H1 (cell line): Measurements from ENCODE around the gene PLIN4. TPM values are rescaled to one million over a fixed set of nuclear protein-coding genes. Genes with fewer than 3 reads are reported as not detected.

Experiments used
- CTCF ChIA-PET: fragments of 300-600 bp; sonication (Branson Sonifier 250); formaldehyde crosslinking; loops from one replicate; lab custom pipeline; 2021; ENCODE audit not compliant: partially characterized antibody; lab: Charles Lee
- POLR2A ChIA-PET: fragments of 300-600 bp; sonication (Branson Sonifier 250); formaldehyde crosslinking; loops from one replicate; lab custom pipeline; 2021; ENCODE audit warnings: inconsistent platforms; ENCODE audit not compliant: partially characterized antibody; lab: Charles Lee
- DNase-seq, 2 experiments: peaks; one replicate each; pipeline versions ENCODE4 v3.0.0 to v3.0.0-alpha.2; 2010 to 2022; ENCODE audit warnings: low spot score in 2 of 2, low read depth in 1 of 2, mixed read lengths in 1 of 2
- FAIRE-seq: peaks from 2 replicates; lab custom pipeline; 2011; peaks lifted over from hg19 to GRCh38; lab: Jason Lieb, UNC
- H2AFZ ChIP-seq: 2 replicates; pipeline ENCODE4 v1.8.1; 2012; ENCODE audit warnings: low read length, inconsistent platforms
- H2AK5ac ChIP-seq: 2 replicates; pipeline ENCODE4 v1.6.1; 2013; ENCODE audit warnings: low read depth, low read length
- H2BK120ac ChIP-seq: replicated peaks from 2 replicates; pipeline ENCODE3; 2013; ENCODE audit warnings: low read depth, low read length, inconsistent platforms
- H2BK12ac ChIP-seq: 2 replicates; pipeline ENCODE4 v1.6.1; 2013; ENCODE audit warnings: low read depth, low read length
- H2BK15ac ChIP-seq: 2 replicates; pipeline ENCODE4 v1.6.1; 2013; ENCODE audit warnings: low read length
- H2BK20ac ChIP-seq: 2 replicates; pipeline ENCODE4 v1.6.1; 2013; ENCODE audit warnings: low read length
- H2BK5ac ChIP-seq: 2 replicates; pipeline ENCODE4 v1.6.1; 2013; ENCODE audit warnings: low read depth, low read length
- H3K14ac ChIP-seq: 2 replicates; pipeline ENCODE4 v1.6.1; 2013; ENCODE audit warnings: inconsistent platforms; ENCODE audit not compliant: insufficient read length
- H3K18ac ChIP-seq: 2 replicates; pipeline ENCODE4 v1.6.1; 2013; ENCODE audit warnings: low read length; ENCODE audit errors: extremely low read depth
- H3K23ac ChIP-seq: 2 replicates; pipeline ENCODE4 v1.6.1; 2013; ENCODE audit warnings: inconsistent platforms; ENCODE audit not compliant: insufficient read length
- H3K23me2 ChIP-seq: 2 replicates; pipeline ENCODE4 v1.6.1; 2013; ENCODE audit warnings: low read depth, low read length
- H3K27ac ChIP-seq: 2 replicates; pipeline ENCODE4 v1.6.1; 2011; ENCODE audit warnings: low read depth, low read length, inconsistent platforms
- H3K27me3 ChIP-seq, 4 experiments: replicated peaks in 1 of 4; 1 replicate in 1 of 4; 2 replicates in 3 of 4; pipeline versions ENCODE4 v1.6.1 to v1.8.1; 2011 to 2013; ENCODE audit warnings: low read length in 3 of 4, mild to moderate bottlenecking in 3 of 4, inconsistent platforms in 2 of 4, mixed read lengths in 2 of 4, moderate library complexity in 1 of 4; ENCODE audit not compliant: control insufficient read depth in 3 of 4, insufficient read depth in 3 of 4; ENCODE audit errors: extremely low read depth in 1 of 4
- H3K36me3 ChIP-seq, 4 experiments: 2 replicates each; pipeline versions ENCODE4 v1.6.1 to v1.8.1; 2011 to 2013; ENCODE audit warnings: mild to moderate bottlenecking in 4 of 4, low read length in 3 of 4, moderate library complexity in 2 of 4, control low read depth in 1 of 4, inconsistent platforms in 1 of 4; ENCODE audit not compliant: insufficient read depth in 4 of 4, control insufficient read depth in 2 of 4
- H3K4ac ChIP-seq: replicated peaks from 2 replicates; pipeline ENCODE3; 2013; ENCODE audit warnings: low read length, low read depth, mixed read lengths, inconsistent platforms; ENCODE audit not compliant: insufficient read length
- H3K4me1 ChIP-seq, 4 experiments: replicated peaks in 1 of 4; 1 replicate in 1 of 4; 2 replicates in 3 of 4; pipeline versions ENCODE4 v1.6.1 to v1.8.1; 2011 to 2013; ENCODE audit warnings: low read length in 3 of 4, inconsistent platforms in 2 of 4, mixed read lengths in 1 of 4; ENCODE audit not compliant: insufficient read depth in 4 of 4, control insufficient read depth in 3 of 4
- H3K4me2 ChIP-seq, 2 experiments: 2 replicates each; pipeline versions ENCODE4 v1.6.1 to v1.8.1; 2011 to 2013; ENCODE audit warnings: low read depth in 2 of 2, low read length in 2 of 2, control low read depth in 1 of 2, inconsistent platforms in 1 of 2, mild to moderate bottlenecking in 1 of 2; ENCODE audit not compliant: insufficient read depth in 1 of 2
- H3K4me3 ChIP-seq, 4 experiments: fragments of 200-600, 300-600 bp in 1 of 4; sonication (generic), shearing (Covaris generic), sonication (Bioruptor Twin) in 1 of 4; 2 replicates each; pipeline versions ENCODE4 v1.5.1 to v1.8.1; 2011 to 2016; ENCODE audit warnings: low read length in 4 of 4, low read depth in 3 of 4, control low read depth in 2 of 4, inconsistent platforms in 2 of 4, mild to moderate bottlenecking in 2 of 4, mixed read lengths in 1 of 4, moderate library complexity in 1 of 4; ENCODE audit not compliant: insufficient read depth in 2 of 4; ENCODE audit errors: extremely low read depth in 1 of 4
- H3K56ac ChIP-seq: replicated peaks from 2 replicates; pipeline ENCODE3; 2013; ENCODE audit warnings: low read depth, mild to moderate bottlenecking, mixed read lengths, low read length, inconsistent platforms; ENCODE audit not compliant: insufficient read length
- H3K79me1 ChIP-seq: 2 replicates; pipeline ENCODE4 v1.6.1; 2013; ENCODE audit warnings: low read depth, low read length, control low read depth
- H3K79me2 ChIP-seq, 2 experiments: 2 replicates each; pipeline versions ENCODE4 v1.6.1 to v1.8.1; 2012 to 2013; ENCODE audit warnings: low read length in 2 of 2, mild to moderate bottlenecking in 2 of 2, inconsistent platforms in 1 of 2; ENCODE audit not compliant: insufficient read depth in 2 of 2, control insufficient read depth in 1 of 2
- H3K9ac ChIP-seq, 4 experiments: replicated peaks in 1 of 4; 1 replicate in 1 of 4; 2 replicates in 3 of 4; pipeline versions ENCODE4 v1.6.1 to v1.8.1; 2011 to 2013; ENCODE audit warnings: low read depth in 3 of 4, low read length in 3 of 4, control low read depth in 2 of 4, mild to moderate bottlenecking in 2 of 4, moderate library complexity in 2 of 4, inconsistent platforms in 1 of 4; ENCODE audit errors: extremely low read depth in 1 of 4
- H3K9me3 ChIP-seq, 2 experiments: 2 replicates each; pipeline versions ENCODE4 v1.6.1 to v1.8.1; 2012 to 2013; ENCODE audit warnings: mild to moderate bottlenecking in 2 of 2, moderate library complexity in 2 of 2, control low read depth in 1 of 2, inconsistent platforms in 1 of 2, low read depth in 1 of 2, low read length in 1 of 2, mixed read lengths in 1 of 2; ENCODE audit not compliant: insufficient read depth in 2 of 2
- H4K20me1 ChIP-seq, 2 experiments: replicated peaks in 1 of 2; 2 replicates each; pipeline versions ENCODE3 to v1.8.1; 2011 to 2013; ENCODE audit warnings: inconsistent platforms in 2 of 2, low read length in 2 of 2, mild to moderate bottlenecking in 1 of 2; ENCODE audit not compliant: insufficient read depth in 2 of 2, control insufficient read depth in 1 of 2
- H4K5ac ChIP-seq: 2 replicates; pipeline ENCODE4 v1.6.1; 2013; ENCODE audit warnings: low read length, low read depth, mixed read lengths, inconsistent platforms; ENCODE audit not compliant: insufficient read length
- H4K8ac ChIP-seq: 2 replicates; pipeline ENCODE4 v1.8.0; 2013; ENCODE audit warnings: mild to moderate bottlenecking, moderate library complexity, low read length, inconsistent platforms; ENCODE audit not compliant: insufficient read depth; ENCODE audit errors: extremely low read depth
- H4K91ac ChIP-seq: replicated peaks from 2 replicates; pipeline ENCODE3; 2013; ENCODE audit warnings: low read length, mixed read lengths, inconsistent platforms; ENCODE audit not compliant: insufficient read length
- KDM4A ChIP-seq: IDR thresholded peaks from one replicate; pipeline ENCODE4 v1.7.1; 2012; ENCODE audit warnings: low read depth, mild to moderate bottlenecking, moderate library complexity, low read length, inconsistent platforms; ENCODE audit not compliant: severe bottlenecking
- MAFK ChIP-seq: IDR thresholded peaks from 2 replicates; pipeline ENCODE4 v1.6.1; 2012; ENCODE audit warnings: low read depth, mild to moderate bottlenecking, improper control_type of control experiment, low read length
- POU5F1 ChIP-seq: IDR thresholded peaks from 2 replicates; pipeline ENCODE4 v1.6.1; 2011; ENCODE audit warnings: low read depth, mild to moderate bottlenecking, low read length, moderate library complexity
- SAP30 ChIP-seq: fragments of 300-600 bp; sonication (generic); IDR thresholded peaks from 2 replicates; pipeline ENCODE4 v1.7.1; 2012; ENCODE audit warnings: low read length, moderate library complexity, mild to moderate bottlenecking, inconsistent platforms; ENCODE audit not compliant: insufficient read depth, insufficient replicate concordance
- YY1 ChIP-seq: IDR thresholded peaks from 2 replicates; pipeline ENCODE4 v1.6.1; 2011; ENCODE audit warnings: low read depth, mild to moderate bottlenecking, low read length
- WGBS, 2 experiments: shearing (Covaris generic) in 1 of 2; methylation state at CpG; one replicate each; pipeline versions ENCODE4 v1.1.6 to v1.1.7; 2013 to 2015; ENCODE audit warnings: low lambda C conversion rate in 2 of 2, mixed read lengths in 2 of 2, inconsistent platforms in 1 of 2, low coverage in 1 of 2, missing lambda C conversion rate in 1 of 2; ENCODE audit not compliant: insufficient replicate concordance in 2 of 2, insufficient coverage in 1 of 2, insufficient read length in 1 of 2; ENCODE audit errors: extremely low coverage in 1 of 2, missing lambda C conversion rate in 1 of 2; 5-methylcytosine and 5-hydroxymethylcytosine counted together
- polyA plus RNA-seq, 7 experiments: library from polyadenylated mRNA; depleted of rRNA in 3 of 7; stranded (reverse) in 5 of 7; unstranded in 2 of 7; fragments of >200 nt in 5 of 7; fragments of 200-250 nt in 2 of 7; gene quantifications; 1 replicate in 5 of 7; 2 replicates in 1 of 7; 4 replicates in 1 of 7; pipeline versions ENCODE4 v1.2.1 to v1.2.3, GENCODE V29; 2011 to 2013; ENCODE audit warnings: missing spikeins in 2 of 7, mixed read lengths in 2 of 7
- total RNA-seq: library from RNA; stranded (reverse); fragmentation: NEBNext Ultra II Directional; extraction: Animal tissue kit (Norgen Biotek cat#: 25700); gene quantifications from 2 replicates; pipeline ENCODE4 v1.2.1, GENCODE V29; 2021
- TF ChIP-seq, protein P1 (sequence below), 3 experiments: IDR thresholded peaks; 1 replicate in 2 of 3; 2 replicates in 1 of 3; pipeline versions ENCODE4 v1.5.1 to v1.6.1; 2011; ENCODE audit warnings: low read length in 3 of 3, mild to moderate bottlenecking in 3 of 3, inconsistent platforms in 2 of 3, low read depth in 1 of 3, moderate library complexity in 1 of 3; ENCODE audit not compliant: insufficient read depth in 1 of 3; ENCODE audit errors: control extremely low read depth in 1 of 3

PLIN4 gene
- total and polyA plus RNA-seq, 2 of the 8 experiments (the other 6 are each of a cell fraction or from before 2014, with no cell fraction given) = 0.35 to 0.45 TPM

- ChIA-PET CTCF (interaction anchor here (0.7 to 11.6 kb wide), 17 partner anchors 9 to 138 kb away, joined by 3 to 174 read pairs (median 4); no protein-coding TSS in a partner anchor), POLR2A (interaction anchor here (0.6 to 1.8 kb wide), 2 partner anchors 9 to 23 kb away, joined by 3 to 5 read pairs; no protein-coding TSS in a partner anchor)
- Histone ChIP-seq H3K18ac (no peak overlapping the region), H4K5ac (no peak overlapping the region), H3K27ac (no peak overlapping the region), H2AFZ (no peak overlapping the region), H3K56ac (no peak overlapping the region), H2BK15ac (no peak overlapping the region), H3K36me3 (peaks cover 0 to 3% (median 0%) of the 10 kb centered on the region in 4 experiments; a peak in 1 of 8 replicates), H4K20me1 (peaks cover 0 to 3% of the 10 kb centered on the region in 2 experiments), H3K4me2 (no peak overlapping the region), H3K4ac (no peak overlapping the region), H2AK5ac (no peak overlapping the region), H3K9me3 (no peaks in the 10 kb centered on the region; a peak in 1 of 4 replicates), H3K9ac (no peak overlapping the region), H4K8ac (peak overlapping the region; percentile 72; the same call in 1 of the 2 replicates), H2BK20ac (no peak overlapping the region), H3K23me2 (peaks cover 4% of the 10 kb centered on the region; the same call in 1 of the 2 replicates), H3K4me3 (no peak overlapping the region), H2BK120ac (no peak overlapping the region), H2BK5ac (no peak overlapping the region), H3K4me1 (peaks cover 0 to 13% (median 5%) of the 10 kb centered on the region in 4 experiments; a peak in 5 of 7 replicates), H2BK12ac (no peak overlapping the region), H4K91ac (no peak overlapping the region), H3K14ac (no peak overlapping the region), H3K79me1 (no peaks in the 10 kb centered on the region), H3K23ac (no peak overlapping the region), H3K79me2 (no peaks in the 10 kb centered on the region), H3K27me3 (peaks cover 0 to 19% (median 14%) of the 10 kb centered on the region in 4 experiments; a peak in 4 of 7 replicates)
- WGBS, 2 experiments = 94% methylated on average over 13 of the region's 13 CpGs; no CpG with 5 or more reads in 1 of the 2 experiments
- no peak for FAIRE-seq
- no peak for DNase-seq
- TF ChIP-seq, protein P1, sequence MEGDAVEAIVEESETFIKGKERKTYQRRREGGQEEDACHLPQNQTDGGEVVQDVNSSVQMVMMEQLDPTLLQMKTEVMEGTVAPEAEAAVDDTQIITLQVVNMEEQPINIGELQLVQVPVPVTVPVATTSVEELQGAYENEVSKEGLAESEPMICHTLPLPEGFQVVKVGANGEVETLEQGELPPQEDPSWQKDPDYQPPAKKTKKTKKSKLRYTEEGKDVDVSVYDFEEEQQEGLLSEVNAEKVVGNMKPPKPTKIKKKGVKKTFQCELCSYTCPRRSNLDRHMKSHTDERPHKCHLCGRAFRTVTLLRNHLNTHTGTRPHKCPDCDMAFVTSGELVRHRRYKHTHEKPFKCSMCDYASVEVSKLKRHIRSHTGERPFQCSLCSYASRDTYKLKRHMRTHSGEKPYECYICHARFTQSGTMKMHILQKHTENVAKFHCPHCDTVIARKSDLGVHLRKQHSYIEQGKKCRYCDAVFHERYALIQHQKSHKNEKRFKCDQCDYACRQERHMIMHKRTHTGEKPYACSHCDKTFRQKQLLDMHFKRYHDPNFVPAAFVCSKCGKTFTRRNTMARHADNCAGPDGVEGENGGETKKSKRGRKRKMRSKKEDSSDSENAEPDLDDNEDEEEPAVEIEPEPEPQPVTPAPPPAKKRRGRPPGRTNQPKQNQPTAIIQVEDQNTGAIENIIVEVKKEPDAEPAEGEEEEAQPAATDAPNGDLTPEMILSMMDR (IDR thresholded peaks at IDR 0.05; ENCODE audit: control extremely low read depth in 1 of 3, insufficient read depth in 1 of 3, low read depth in 1 of 3, low read length in 3 of 3) = no peak
- TF ChIP-seq POU5F1 = no peak
- no peak for TF ChIP-seq SAP30
- TF ChIP-seq YY1 = no peak
- no peak for TF ChIP-seq MAFK
- TF ChIP-seq KDM4A = no peak
These were observed 20.3 kb upstream of the PLIN4 start for GRCh38 chr19:4538601-4538954.
